Central memory CD4-positive, alpha-beta T cell (primary cell): ENCODE measurements around the gene C1orf226.

Experiments
- DNase-seq: peaks from one replicate; pipeline ENCODE4 v3.0.0; 2022

Gene C1orf226

GRCh38 chr1:162366149-162366548, 15.4 kb upstream of the C1orf226 start:
- DNase-seq: no peak

- DNase-seq: no peak
Observed at GRCh38 chr1:162366671-162367070, 14.9 kb upstream of the C1orf226 start.

- no peak for DNase-seq
Observed at GRCh38 chr1:162367073-162367472, 14.5 kb upstream of the C1orf226 start.

- DNase-seq: no peak
Observed at GRCh38 chr1:162367772-162368171, 13.8 kb upstream of the C1orf226 start.

GRCh38 chr1:162368451-162368850, 13.1 kb upstream of the C1orf226 start:
- no peak for DNase-seq

GRCh38 chr1:162369571-162369970, 12.0 kb upstream of the C1orf226 start:
- DNase-seq: no peak

- no peak for DNase-seq
Observed at GRCh38 chr1:162370161-162370560, 11.4 kb upstream of the C1orf226 start.

GRCh38 chr1:162370721-162371120, 10.8 kb upstream of the C1orf226 start:
- no peak for DNase-seq

- no peak for DNase-seq
Observed at GRCh38 chr1:162371611-162372010, 9.9 kb upstream of the C1orf226 start.

GRCh38 chr1:162372159-162373071, 9.1 kb upstream of the C1orf226 start:
- no peak for DNase-seq

GRCh38 chr1:162373072-162373427, 8.5 kb upstream of the C1orf226 start:
- no peak for DNase-seq

- DNase-seq: no peak
Observed at GRCh38 chr1:162373541-162374260, 7.8 kb upstream of the C1orf226 start.

- DNase-seq: no peak
Observed at GRCh38 chr1:162374406-162374805, 7.1 kb upstream of the C1orf226 start.

GRCh38 chr1:162375463-162375862, 6.1 kb upstream of the C1orf226 start:
- no peak for DNase-seq

GRCh38 chr1:162376691-162377090, 4.8 kb upstream of the C1orf226 start, which contains the start of gene SPATA46:
Gene SPATA46 (minus strand): TSS chr1:162376854. CDS start chr1:162376790, 64 bp downstream.
- no peak for DNase-seq

- DNase-seq: no peak
Observed at GRCh38 chr1:162380061-162380846, 1.3 kb upstream of the C1orf226 start.

- DNase-seq: no peak
Observed at GRCh38 chr1:162381941-162382750, 618 bp downstream of the C1orf226 start.

GRCh38 chr1:162383091-162383490, 1.6 kb downstream of the C1orf226 start:
- DNase-seq: no peak

GRCh38 chr1:162383516-162383915, 2.0 kb downstream of the C1orf226 start:
- DNase-seq: no peak

- DNase-seq: no peak
Observed at GRCh38 chr1:162384116-162384515, 2.6 kb downstream of the C1orf226 start.

- no peak for DNase-seq
Observed at GRCh38 chr1:162384601-162385279, 3.2 kb downstream of the C1orf226 start.

GRCh38 chr1:162385280-162385623, 3.7 kb downstream of the C1orf226 start:
- no peak for DNase-seq
